HEK293 (cell line): ENCODE measurements around the gene AQP6.

Experiments used
- PRDM2 ChIP-seq: fragments of 450-650 bp; formaldehyde crosslinking; IDR thresholded peaks from 2 replicates; pipeline ENCODE4 v1.5.1; 2016; ENCODE audit warnings: missing biosample characterization, missing genetic modification characterization, borderline replicate concordance
- REST ChIP-seq: fragments of 450-650 bp; formaldehyde crosslinking; IDR thresholded peaks from 2 replicates; pipeline ENCODE4 v1.5.1; 2016; ENCODE audit warnings: missing biosample characterization, missing genetic modification characterization
- ZFP37 ChIP-seq: fragments of 450-650 bp; formaldehyde crosslinking; IDR thresholded peaks from 2 replicates; pipeline ENCODE4 v1.5.1; 2016; ENCODE audit warnings: missing biosample characterization, missing genetic modification characterization
- ZNF140 ChIP-seq: fragments of 450-650 bp; formaldehyde crosslinking; IDR thresholded peaks from 2 replicates; pipeline ENCODE4 v1.5.1; 2016; ENCODE audit warnings: missing biosample characterization, missing genetic modification characterization
- ZNF174 ChIP-seq: fragments of 450-650 bp; formaldehyde crosslinking; IDR thresholded peaks from 2 replicates; pipeline ENCODE4 v1.5.0; 2017; ENCODE audit warnings: missing biosample characterization, mild to moderate bottlenecking, missing genetic modification characterization
- ZNF544 ChIP-seq: fragments of 450-650 bp; formaldehyde crosslinking; IDR thresholded peaks from 2 replicates; pipeline ENCODE4 v1.5.0; 2017; ENCODE audit warnings: missing biosample characterization, missing genetic modification characterization
- ZNF777 ChIP-seq: fragments of 450-650 bp; formaldehyde crosslinking; IDR thresholded peaks from 2 replicates; pipeline ENCODE4 v1.5.1; 2017; ENCODE audit warnings: missing biosample characterization, missing genetic modification characterization, borderline replicate concordance
- ZSCAN18 ChIP-seq: fragments of 450-650 bp; formaldehyde crosslinking; IDR thresholded peaks from 2 replicates; pipeline ENCODE4 v1.5.1; 2016; ENCODE audit warnings: missing biosample characterization, missing genetic modification characterization
- TF ChIP-seq, protein P1 (sequence below): fragments of 450-650 bp; IDR thresholded peaks from 2 replicates; pipeline ENCODE4 v1.5.1; 2018; ENCODE audit warnings: missing biosample characterization, mild to moderate bottlenecking, missing genetic modification characterization
- TF ChIP-seq, protein P2 (sequence below): sonication (generic); formaldehyde crosslinking; IDR thresholded peaks from 2 replicates; pipeline ENCODE4 v1.8.1; 2022; ENCODE audit warnings: mild to moderate bottlenecking, moderate library complexity, missing genetic modification reagents
- TF ChIP-seq, protein P3 (sequence below): fragments of 450-650 bp; formaldehyde crosslinking; IDR thresholded peaks from 2 replicates; pipeline ENCODE4 v1.5.1; 2016; ENCODE audit warnings: missing biosample characterization, missing genetic modification characterization

DNA sequence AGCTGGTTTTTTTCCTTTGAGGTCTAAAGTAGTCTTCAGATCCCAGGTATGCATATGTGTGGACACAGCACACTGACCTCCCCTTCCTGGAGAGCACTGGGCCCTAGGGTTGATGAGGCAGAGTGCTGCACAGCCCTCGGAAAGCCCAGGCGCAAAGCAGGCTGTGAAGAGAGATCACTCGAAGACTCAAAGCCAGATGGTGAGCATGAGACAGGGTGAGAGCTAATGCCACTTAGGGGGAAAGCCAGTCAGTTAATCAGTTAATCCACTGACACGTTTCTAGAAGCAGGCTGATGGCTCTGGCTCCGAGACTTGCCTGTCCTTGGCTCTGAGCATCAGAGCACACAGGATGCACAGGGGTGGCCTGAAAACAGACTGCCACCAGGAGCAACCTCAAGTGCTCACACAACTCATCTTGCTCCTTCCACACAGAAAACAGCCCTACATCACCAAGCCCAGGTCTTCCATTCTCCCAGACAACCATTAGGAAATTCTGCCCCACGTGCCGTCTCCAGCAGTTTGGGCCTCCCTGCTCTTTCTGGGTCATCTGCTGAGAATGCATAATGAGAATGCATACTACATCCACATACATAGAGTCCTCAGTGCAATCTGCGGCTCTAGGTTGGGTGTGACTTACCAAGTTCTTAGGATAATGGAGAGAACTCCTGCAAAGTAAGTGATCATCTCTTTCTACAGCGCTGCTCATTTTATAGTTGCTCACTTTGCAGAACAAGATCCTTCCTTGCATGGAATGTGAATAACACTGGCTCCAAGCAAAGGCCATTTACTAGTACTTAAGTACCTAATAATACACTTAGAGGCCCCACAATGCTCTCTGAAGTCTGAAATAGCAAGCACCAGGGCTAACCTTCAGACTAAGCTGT lies 12.0 kb downstream of the AQP6 start:
- TF ChIP-seq ZNF174 = no peak
- TF ChIP-seq REST = no peak
- no peak for TF ChIP-seq ZFP37
- TF ChIP-seq PRDM2 (tag by site-specific recombination) = no peak
- no peak for TF ChIP-seq ZNF777
- TF ChIP-seq ZNF544 (tag by site-specific recombination) = no peak
- no peak for TF ChIP-seq ZNF140
- TF ChIP-seq, protein P1, sequence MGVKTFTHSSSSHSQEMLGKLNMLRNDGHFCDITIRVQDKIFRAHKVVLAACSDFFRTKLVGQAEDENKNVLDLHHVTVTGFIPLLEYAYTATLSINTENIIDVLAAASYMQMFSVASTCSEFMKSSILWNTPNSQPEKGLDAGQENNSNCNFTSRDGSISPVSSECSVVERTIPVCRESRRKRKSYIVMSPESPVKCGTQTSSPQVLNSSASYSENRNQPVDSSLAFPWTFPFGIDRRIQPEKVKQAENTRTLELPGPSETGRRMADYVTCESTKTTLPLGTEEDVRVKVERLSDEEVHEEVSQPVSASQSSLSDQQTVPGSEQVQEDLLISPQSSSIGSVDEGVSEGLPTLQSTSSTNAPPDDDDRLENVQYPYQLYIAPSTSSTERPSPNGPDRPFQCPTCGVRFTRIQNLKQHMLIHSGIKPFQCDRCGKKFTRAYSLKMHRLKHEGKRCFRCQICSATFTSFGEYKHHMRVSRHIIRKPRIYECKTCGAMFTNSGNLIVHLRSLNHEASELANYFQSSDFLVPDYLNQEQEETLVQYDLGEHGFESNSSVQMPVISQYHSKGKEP (tag by site-specific recombination) = no peak
- TF ChIP-seq, protein P2, sequence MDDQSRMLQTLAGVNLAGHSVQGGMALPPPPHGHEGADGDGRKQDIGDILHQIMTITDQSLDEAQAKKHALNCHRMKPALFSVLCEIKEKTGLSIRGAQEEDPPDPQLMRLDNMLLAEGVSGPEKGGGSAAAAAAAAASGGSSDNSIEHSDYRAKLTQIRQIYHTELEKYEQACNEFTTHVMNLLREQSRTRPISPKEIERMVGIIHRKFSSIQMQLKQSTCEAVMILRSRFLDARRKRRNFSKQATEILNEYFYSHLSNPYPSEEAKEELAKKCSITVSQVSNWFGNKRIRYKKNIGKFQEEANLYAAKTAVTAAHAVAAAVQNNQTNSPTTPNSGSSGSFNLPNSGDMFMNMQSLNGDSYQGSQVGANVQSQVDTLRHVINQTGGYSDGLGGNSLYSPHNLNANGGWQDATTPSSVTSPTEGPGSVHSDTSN = no peak
- TF ChIP-seq, protein P3, sequence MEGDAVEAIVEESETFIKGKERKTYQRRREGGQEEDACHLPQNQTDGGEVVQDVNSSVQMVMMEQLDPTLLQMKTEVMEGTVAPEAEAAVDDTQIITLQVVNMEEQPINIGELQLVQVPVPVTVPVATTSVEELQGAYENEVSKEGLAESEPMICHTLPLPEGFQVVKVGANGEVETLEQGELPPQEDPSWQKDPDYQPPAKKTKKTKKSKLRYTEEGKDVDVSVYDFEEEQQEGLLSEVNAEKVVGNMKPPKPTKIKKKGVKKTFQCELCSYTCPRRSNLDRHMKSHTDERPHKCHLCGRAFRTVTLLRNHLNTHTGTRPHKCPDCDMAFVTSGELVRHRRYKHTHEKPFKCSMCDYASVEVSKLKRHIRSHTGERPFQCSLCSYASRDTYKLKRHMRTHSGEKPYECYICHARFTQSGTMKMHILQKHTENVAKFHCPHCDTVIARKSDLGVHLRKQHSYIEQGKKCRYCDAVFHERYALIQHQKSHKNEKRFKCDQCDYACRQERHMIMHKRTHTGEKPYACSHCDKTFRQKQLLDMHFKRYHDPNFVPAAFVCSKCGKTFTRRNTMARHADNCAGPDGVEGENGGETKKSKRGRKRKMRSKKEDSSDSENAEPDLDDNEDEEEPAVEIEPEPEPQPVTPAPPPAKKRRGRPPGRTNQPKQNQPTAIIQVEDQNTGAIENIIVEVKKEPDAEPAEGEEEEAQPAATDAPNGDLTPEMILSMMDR = no peak
- TF ChIP-seq ZSCAN18 (tag by site-specific recombination) = no peak
